Superior temporal gyrus (tissue), 1 donor: ENCODE results near the gene PNPLA5.
"Not testable (repeated sequence)": the region's sequence is repeated elsewhere in the genome, so short reads cannot be mapped to it uniquely, and the experiment has no call there.

Source experiments
- DNase-seq: peaks from one replicate; pipeline ENCODE4 v3.0.0-alpha.2; 2016; ENCODE audit errors: extremely low spot score

The PNPLA5 gene

GRCh38 chr22:43881091-43882061, 10.4 kb downstream of the PNPLA5 start:
- DNase-seq: no peak

GRCh38 chr22:43880541-43880991, 11.2 kb downstream of the PNPLA5 start:
- DNase-seq: no peak

GRCh38 chr22:43879901-43880540, 11.8 kb downstream of the PNPLA5 start:
- DNase-seq: no peak

- DNase-seq: no peak
Observed at GRCh38 chr22:43878831-43879550, 12.8 kb downstream of the PNPLA5 start.

- DNase-seq: no peak
Observed at GRCh38 chr22:43878079-43878795, 13.6 kb downstream of the PNPLA5 start.

GRCh38 chr22:43876866-43877509, 14.8 kb downstream of the PNPLA5 start:
- no peak for DNase-seq

- no peak for DNase-seq
Observed at GRCh38 chr22:43869799-43870198, 22.0 kb downstream of the PNPLA5 start.

GRCh38 chr22:43869001-43869400, 22.8 kb downstream of the PNPLA5 start:
- DNase-seq: not testable (repeated sequence)

- DNase-seq: no peak
Observed at GRCh38 chr22:43867839-43868635, 23.8 kb downstream of the PNPLA5 start.

- DNase-seq: no peak
Observed at GRCh38 chr22:43862882-43863202, 29.0 kb downstream of the PNPLA5 start.

GRCh38 chr22:43862074-43862881, 29.5 kb downstream of the PNPLA5 start, which contains the start of gene SULT4A1:
Gene SULT4A1 (minus strand): TSS chr22:43862513. CDS start chr22:43862382, 131 bp downstream.
- DNase-seq: no peak

GRCh38 chr22:43861529-43861928, 30.3 kb downstream of the PNPLA5 start:
- DNase-seq: no peak

- no peak for DNase-seq
Observed at GRCh38 chr22:43860831-43861230, 31.0 kb downstream of the PNPLA5 start.

GRCh38 chr22:43860126-43860525, 31.7 kb downstream of the PNPLA5 start:
- DNase-seq: no peak

GRCh38 chr22:43859621-43860020, 32.2 kb downstream of the PNPLA5 start:
- no peak for DNase-seq

GRCh38 chr22:43859176-43859575, 32.6 kb downstream of the PNPLA5 start:
- DNase-seq: no peak

- no peak for DNase-seq
Observed at GRCh38 chr22:43858156-43858895, 33.5 kb downstream of the PNPLA5 start.

- DNase-seq: no peak
Observed at GRCh38 chr22:43857367-43857766, 34.4 kb downstream of the PNPLA5 start.

GRCh38 chr22:43855431-43855830, 36.4 kb downstream of the PNPLA5 start:
- no peak for DNase-seq
